ENCODE data around the gene ROR1. TPM values are rescaled to one million over a fixed set of nuclear protein-coding genes. Genes with fewer than 3 reads are reported as not detected.

ROR1 gene
- total and polyA plus RNA-seq, 3 experiments from 2014 or later: not detected

- H3K27ac Mint-ChIP-seq: no peak overlapping the region
- POLR2A ChIA-PET: no interaction called here
- no peaks in the 10 kb centered on the region for H3K36me3 Mint-ChIP-seq
- DNase-seq: no peak
- Histone ChIP-seq H3K9me3 (ENCODE audit: low read length) (no peaks in the 10 kb centered on the region), H3K27me3 (ENCODE audit: insufficient read depth, low read length, poor library complexity, severe bottlenecking) (no peaks in the 10 kb centered on the region), H3K36me3 (ENCODE audit: insufficient read depth, low read length) (no peaks in the 10 kb centered on the region), H3K4me1 (ENCODE audit: insufficient read depth, low read length) (no peaks in the 10 kb centered on the region), H3K4me3 (ENCODE audit: low read length) (no peak overlapping the region), H3K27ac (ENCODE audit: low read depth, low read length) (no peak overlapping the region)
- CTCF ChIA-PET: interaction anchor here (0.6 kb wide), 1 partner anchor 20 kb away, joined by 3 read pairs; no protein-coding TSS in a partner anchor
- no peaks in the 10 kb centered on the region for H3K9me3 Mint-ChIP-seq
- no peak overlapping the region for H3K4me3 Mint-ChIP-seq
- H3K27me3 Mint-ChIP-seq: peaks cover 4 to 26% of the 10 kb centered on the region in 2 donors
- H3K4me1 Mint-ChIP-seq: no peaks in the 10 kb centered on the region
Measured at GRCh38 chr1:63977466-63977865, 203.6 kb downstream of the ROR1 start.

- peaks cover under 1 to 26% of the 10 kb centered on the region in 2 donors for H3K27me3 Mint-ChIP-seq
- no peaks in the 10 kb centered on the region for H3K36me3 Mint-ChIP-seq
- POLR2A ChIA-PET: no interaction called here
- no peak overlapping the region for H3K4me3 Mint-ChIP-seq
- no peaks in the 10 kb centered on the region for H3K9me3 ChIP-seq (ENCODE audit: low read length)
- H3K27ac Mint-ChIP-seq: no peak overlapping the region
- no peak overlapping the region for H3K4me3 ChIP-seq (ENCODE audit: low read length)
- H3K9me3 Mint-ChIP-seq: no peaks in the 10 kb centered on the region
- CTCF ChIA-PET: no interaction called here
- H3K27ac ChIP-seq (ENCODE audit: low read depth, low read length): no peak overlapping the region
- no peaks in the 10 kb centered on the region for H3K36me3 ChIP-seq (ENCODE audit: insufficient read depth, low read length)
- no peak for DNase-seq
- H3K27me3 ChIP-seq (ENCODE audit: insufficient read depth, low read length, poor library complexity, severe bottlenecking): no peaks in the 10 kb centered on the region
- no peaks in the 10 kb centered on the region for H3K4me1 Mint-ChIP-seq
- H3K4me1 ChIP-seq (ENCODE audit: insufficient read depth, low read length): no peaks in the 10 kb centered on the region
Measured at GRCh38 chr1:63980740-63981407, 207.1 kb downstream of the ROR1 start.

GRCh38 chr1:63981408-63981773 is 207.6 kb downstream of the ROR1 start:
- no peaks in the 10 kb centered on the region for H3K4me1 ChIP-seq (ENCODE audit: insufficient read depth, low read length)
- H3K27me3 ChIP-seq (ENCODE audit: insufficient read depth, low read length, poor library complexity, severe bottlenecking): no peaks in the 10 kb centered on the region
- no peak overlapping the region for H3K4me3 Mint-ChIP-seq
- no peaks in the 10 kb centered on the region for H3K4me1 Mint-ChIP-seq
- no peaks in the 10 kb centered on the region for H3K36me3 ChIP-seq (ENCODE audit: insufficient read depth, low read length)
- peaks cover 0 to 22% of the 10 kb centered on the region in 2 donors for H3K27me3 Mint-ChIP-seq
- no peaks in the 10 kb centered on the region for H3K9me3 Mint-ChIP-seq
- ChIA-PET CTCF (no interaction called here), POLR2A (no interaction called here)
- H3K9me3 ChIP-seq (ENCODE audit: low read length): no peaks in the 10 kb centered on the region
- no peak overlapping the region for H3K27ac Mint-ChIP-seq
- H3K27ac ChIP-seq (ENCODE audit: low read depth, low read length): no peak overlapping the region
- H3K4me3 ChIP-seq (ENCODE audit: low read length): no peak overlapping the region
- no peaks in the 10 kb centered on the region for H3K36me3 Mint-ChIP-seq
- no peak for DNase-seq

GRCh38 chr1:63982201-63982600 is 208.4 kb downstream of the ROR1 start:
- no peaks in the 10 kb centered on the region for H3K36me3 Mint-ChIP-seq
- H3K27ac ChIP-seq (ENCODE audit: low read depth, low read length): no peak overlapping the region
- H3K27me3 Mint-ChIP-seq: peaks cover 0 to 17% of the 10 kb centered on the region in 2 donors
- no peaks in the 10 kb centered on the region for H3K27me3 ChIP-seq (ENCODE audit: insufficient read depth, low read length, poor library complexity, severe bottlenecking)
- H3K9me3 Mint-ChIP-seq: no peaks in the 10 kb centered on the region
- no peak overlapping the region for H3K4me3 Mint-ChIP-seq
- H3K4me1 ChIP-seq (ENCODE audit: insufficient read depth, low read length): no peaks in the 10 kb centered on the region
- H3K9me3 ChIP-seq (ENCODE audit: low read length): no peaks in the 10 kb centered on the region
- ChIA-PET POLR2A (no interaction called here), CTCF (no interaction called here)
- DNase-seq: no peak
- H3K4me3 ChIP-seq (ENCODE audit: low read length): no peak overlapping the region
- H3K4me1 Mint-ChIP-seq: no peaks in the 10 kb centered on the region
- no peaks in the 10 kb centered on the region for H3K36me3 ChIP-seq (ENCODE audit: insufficient read depth, low read length)
- no peak overlapping the region for H3K27ac Mint-ChIP-seq

GRCh38 chr1:63983391-63984256 is 209.8 kb downstream of the ROR1 start:
- H3K4me1 Mint-ChIP-seq: no peaks in the 10 kb centered on the region
- Histone ChIP-seq H3K4me1 (ENCODE audit: insufficient read depth, low read length) (no peaks in the 10 kb centered on the region), H3K27ac (ENCODE audit: low read depth, low read length) (no peak overlapping the region), H3K36me3 (ENCODE audit: insufficient read depth, low read length) (no peaks in the 10 kb centered on the region), H3K27me3 (ENCODE audit: insufficient read depth, low read length, poor library complexity, severe bottlenecking) (no peaks in the 10 kb centered on the region), H3K4me3 (ENCODE audit: low read length) (no peak overlapping the region), H3K9me3 (ENCODE audit: low read length) (no peaks in the 10 kb centered on the region)
- POLR2A ChIA-PET: no interaction called here
- H3K27me3 Mint-ChIP-seq: peaks cover 0 to 15% of the 10 kb centered on the region in 2 donors
- CTCF ChIA-PET: no interaction called here
- H3K36me3 Mint-ChIP-seq: no peaks in the 10 kb centered on the region
- no peaks in the 10 kb centered on the region for H3K9me3 Mint-ChIP-seq
- H3K4me3 Mint-ChIP-seq: no peak overlapping the region
- no peak for DNase-seq
- no peak overlapping the region for H3K27ac Mint-ChIP-seq

GRCh38 chr1:63984257-63984929 is 210.6 kb downstream of the ROR1 start:
- H3K4me3 Mint-ChIP-seq: no peak overlapping the region
- no peaks in the 10 kb centered on the region for H3K27me3 ChIP-seq (ENCODE audit: insufficient read depth, low read length, poor library complexity, severe bottlenecking)
- no peak overlapping the region for H3K4me3 ChIP-seq (ENCODE audit: low read length)
- H3K9me3 ChIP-seq (ENCODE audit: low read length): no peaks in the 10 kb centered on the region
- DNase-seq: no peak
- H3K4me1 Mint-ChIP-seq: no peaks in the 10 kb centered on the region
- no peak overlapping the region for H3K27ac ChIP-seq (ENCODE audit: low read depth, low read length)
- no peaks in the 10 kb centered on the region for H3K36me3 Mint-ChIP-seq
- H3K9me3 Mint-ChIP-seq: peaks cover 0 to under 1% (median 0%) of the 10 kb centered on the region in 5 donors
- ChIA-PET POLR2A (no interaction called here), CTCF (no interaction called here)
- peaks cover 0 to 9% of the 10 kb centered on the region in 2 donors for H3K27me3 Mint-ChIP-seq
- no peaks in the 10 kb centered on the region for H3K36me3 ChIP-seq (ENCODE audit: insufficient read depth, low read length)
- H3K4me1 ChIP-seq (ENCODE audit: insufficient read depth, low read length): no peaks in the 10 kb centered on the region
- no peak overlapping the region for H3K27ac Mint-ChIP-seq

- DNase-seq: no peak
- Mint-ChIP-seq H3K36me3 (no peaks in the 10 kb centered on the region), H3K27me3 (peaks cover 0 to 9% of the 10 kb centered on the region in 2 donors), H3K27ac (no peak overlapping the region), H3K9me3 (peaks cover 0 to 2% (median 0%) of the 10 kb centered on the region in 5 donors), H3K4me1 (no peaks in the 10 kb centered on the region), H3K4me3 (no peak overlapping the region)
- CTCF ChIA-PET: no interaction called here
- Histone ChIP-seq H3K4me1 (ENCODE audit: insufficient read depth, low read length) (no peaks in the 10 kb centered on the region), H3K27ac (ENCODE audit: low read depth, low read length) (no peak overlapping the region), H3K27me3 (ENCODE audit: insufficient read depth, low read length, poor library complexity, severe bottlenecking) (no peaks in the 10 kb centered on the region), H3K4me3 (ENCODE audit: low read length) (no peak overlapping the region), H3K36me3 (ENCODE audit: insufficient read depth, low read length) (no peaks in the 10 kb centered on the region), H3K9me3 (ENCODE audit: low read length) (no peaks in the 10 kb centered on the region)
- POLR2A ChIA-PET: no interaction called here
Measured at GRCh38 chr1:63984930-63985290, 211.1 kb downstream of the ROR1 start.

- Histone ChIP-seq H3K36me3 (ENCODE audit: insufficient read depth, low read length) (no peaks in the 10 kb centered on the region), H3K27ac (ENCODE audit: low read depth, low read length) (no peak overlapping the region), H3K4me1 (ENCODE audit: insufficient read depth, low read length) (no peaks in the 10 kb centered on the region), H3K4me3 (ENCODE audit: low read length) (no peak overlapping the region), H3K9me3 (ENCODE audit: low read length) (no peaks in the 10 kb centered on the region), H3K27me3 (ENCODE audit: insufficient read depth, low read length, poor library complexity, severe bottlenecking) (no peaks in the 10 kb centered on the region)
- no peaks in the 10 kb centered on the region for H3K4me1 Mint-ChIP-seq
- ChIA-PET CTCF (no interaction called here), POLR2A (no interaction called here)
- H3K4me3 Mint-ChIP-seq: no peak overlapping the region
- H3K9me3 Mint-ChIP-seq: peaks cover 0 to 2% (median 0%) of the 10 kb centered on the region in 5 donors
- no peaks in the 10 kb centered on the region for H3K36me3 Mint-ChIP-seq
- no peak for DNase-seq
- peaks cover 0 to 5% of the 10 kb centered on the region in 2 donors for H3K27me3 Mint-ChIP-seq
- no peak overlapping the region for H3K27ac Mint-ChIP-seq
Measured at GRCh38 chr1:63987014-63987627, 213.3 kb downstream of the ROR1 start.

Measured in CD8-positive, alpha-beta memory T cell (primary cell).